ENCODE data around the gene MDK.

DNA sequence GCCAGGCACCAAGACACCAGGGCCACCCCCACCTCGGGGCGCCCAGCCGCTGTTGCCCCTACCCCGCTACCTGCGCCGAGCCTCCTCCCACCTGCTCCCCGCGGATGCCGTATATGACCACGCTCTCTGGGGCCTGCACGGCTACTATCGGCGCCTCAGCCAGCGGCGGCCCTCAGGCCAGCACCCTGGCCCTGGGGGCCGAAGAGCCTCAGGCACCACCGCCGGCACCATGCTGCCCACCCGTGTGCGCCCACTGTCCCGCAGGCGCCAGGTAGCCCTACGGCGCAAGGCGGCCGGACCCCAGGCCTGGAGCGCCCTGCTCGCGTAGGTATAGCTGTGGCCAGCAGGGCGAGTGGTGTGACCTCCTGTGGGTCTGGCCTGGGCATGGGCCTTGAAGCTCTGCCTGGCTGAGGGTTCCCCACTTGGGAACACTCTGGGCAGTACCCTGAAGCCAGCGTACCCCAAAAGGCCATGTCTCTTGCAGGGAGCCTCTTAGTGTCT, 14.8 kb upstream of the MDK start:
- TF ChIP-seq, protein P1, sequence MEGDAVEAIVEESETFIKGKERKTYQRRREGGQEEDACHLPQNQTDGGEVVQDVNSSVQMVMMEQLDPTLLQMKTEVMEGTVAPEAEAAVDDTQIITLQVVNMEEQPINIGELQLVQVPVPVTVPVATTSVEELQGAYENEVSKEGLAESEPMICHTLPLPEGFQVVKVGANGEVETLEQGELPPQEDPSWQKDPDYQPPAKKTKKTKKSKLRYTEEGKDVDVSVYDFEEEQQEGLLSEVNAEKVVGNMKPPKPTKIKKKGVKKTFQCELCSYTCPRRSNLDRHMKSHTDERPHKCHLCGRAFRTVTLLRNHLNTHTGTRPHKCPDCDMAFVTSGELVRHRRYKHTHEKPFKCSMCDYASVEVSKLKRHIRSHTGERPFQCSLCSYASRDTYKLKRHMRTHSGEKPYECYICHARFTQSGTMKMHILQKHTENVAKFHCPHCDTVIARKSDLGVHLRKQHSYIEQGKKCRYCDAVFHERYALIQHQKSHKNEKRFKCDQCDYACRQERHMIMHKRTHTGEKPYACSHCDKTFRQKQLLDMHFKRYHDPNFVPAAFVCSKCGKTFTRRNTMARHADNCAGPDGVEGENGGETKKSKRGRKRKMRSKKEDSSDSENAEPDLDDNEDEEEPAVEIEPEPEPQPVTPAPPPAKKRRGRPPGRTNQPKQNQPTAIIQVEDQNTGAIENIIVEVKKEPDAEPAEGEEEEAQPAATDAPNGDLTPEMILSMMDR (IDR thresholded peaks at IDR 0.05) = no peak
- no peak for TF ChIP-seq POLR2A (IDR thresholded peaks at IDR 0.05)

All from body of pancreas (tissue), 4 donors.